ENCODE results near the gene TMEM126B.

The TMEM126B gene

DNA sequence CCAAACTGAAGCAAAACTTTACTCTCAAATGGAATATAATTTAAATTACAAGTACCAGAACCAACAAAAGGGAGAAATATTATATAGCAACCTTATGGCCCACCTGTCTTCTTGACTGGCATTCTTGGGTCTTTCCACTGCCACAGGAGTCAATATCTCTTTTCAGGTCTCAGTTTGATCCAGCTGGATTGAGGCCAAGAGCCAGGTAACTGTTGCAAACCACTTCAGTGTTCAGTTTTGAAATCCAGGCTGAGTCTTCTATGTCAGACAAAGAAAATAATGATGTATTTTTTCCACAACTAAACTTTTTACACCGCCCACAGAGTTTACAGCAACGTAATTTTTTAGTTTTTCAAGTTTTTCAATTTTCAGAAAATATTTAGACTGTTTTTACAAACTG lies 1.9 kb upstream of the TMEM126B start:
- DNase-seq (ENCODE audit: low read depth): no peak
- H3K4me3 ChIP-seq (ENCODE audit: low read length): peak overlapping the region; percentile 75
- TF ChIP-seq, protein P1, sequence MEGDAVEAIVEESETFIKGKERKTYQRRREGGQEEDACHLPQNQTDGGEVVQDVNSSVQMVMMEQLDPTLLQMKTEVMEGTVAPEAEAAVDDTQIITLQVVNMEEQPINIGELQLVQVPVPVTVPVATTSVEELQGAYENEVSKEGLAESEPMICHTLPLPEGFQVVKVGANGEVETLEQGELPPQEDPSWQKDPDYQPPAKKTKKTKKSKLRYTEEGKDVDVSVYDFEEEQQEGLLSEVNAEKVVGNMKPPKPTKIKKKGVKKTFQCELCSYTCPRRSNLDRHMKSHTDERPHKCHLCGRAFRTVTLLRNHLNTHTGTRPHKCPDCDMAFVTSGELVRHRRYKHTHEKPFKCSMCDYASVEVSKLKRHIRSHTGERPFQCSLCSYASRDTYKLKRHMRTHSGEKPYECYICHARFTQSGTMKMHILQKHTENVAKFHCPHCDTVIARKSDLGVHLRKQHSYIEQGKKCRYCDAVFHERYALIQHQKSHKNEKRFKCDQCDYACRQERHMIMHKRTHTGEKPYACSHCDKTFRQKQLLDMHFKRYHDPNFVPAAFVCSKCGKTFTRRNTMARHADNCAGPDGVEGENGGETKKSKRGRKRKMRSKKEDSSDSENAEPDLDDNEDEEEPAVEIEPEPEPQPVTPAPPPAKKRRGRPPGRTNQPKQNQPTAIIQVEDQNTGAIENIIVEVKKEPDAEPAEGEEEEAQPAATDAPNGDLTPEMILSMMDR (conservative IDR thresholded peaks at IDR 0.05; ENCODE audit: low read length): no peak

GRCh38 chr11:85627332-85627997 lies 928 bp upstream of the TMEM126B start, which contains the start of gene DLG2:
Gene DLG2, minus strand, starts transcription at chr11:85627344.
- H3K4me3 ChIP-seq (ENCODE audit: low read length): peak within 1 kb of the TSS; percentile 75
- TF ChIP-seq, protein P1 (conservative IDR thresholded peaks at IDR 0.05; ENCODE audit: low read length): no peak
- peak; percentile 48 for DNase-seq (ENCODE audit: low read depth)

- no peak for DNase-seq (ENCODE audit: low read depth)
- TF ChIP-seq, protein P1 (conservative IDR thresholded peaks at IDR 0.05; ENCODE audit: low read length): no peak
- H3K4me3 ChIP-seq (ENCODE audit: low read length): peak overlapping the region; percentile 75
Measured at GRCh38 chr11:85628771-85629341, 463 bp downstream of the TMEM126B start.

DNA sequence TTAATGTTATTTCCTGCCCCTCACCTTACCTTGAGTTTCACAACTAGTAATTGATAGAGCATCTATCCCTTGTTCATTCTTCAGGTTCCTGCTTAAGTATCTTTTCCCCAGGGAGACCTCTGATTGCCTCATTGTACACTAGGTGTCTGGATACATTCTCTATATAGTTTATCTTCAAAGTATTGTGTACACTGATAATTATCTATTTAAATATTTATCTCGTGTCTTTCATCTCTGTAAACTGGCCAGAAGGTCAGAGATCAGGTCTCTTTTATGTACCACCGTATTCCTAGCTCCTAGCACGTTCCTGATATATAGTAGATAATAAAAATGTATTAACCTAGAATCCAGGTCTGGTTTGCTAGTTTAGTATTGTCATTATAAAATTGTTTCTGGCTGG lies 6.4 kb downstream of the TMEM126B start:
- DNase-seq (ENCODE audit: low read depth): no peak
- H3K4me3 ChIP-seq (ENCODE audit: low read length): no peak overlapping the region
- TF ChIP-seq, protein P1 (conservative IDR thresholded peaks at IDR 0.05; ENCODE audit: low read length): no peak

DNA sequence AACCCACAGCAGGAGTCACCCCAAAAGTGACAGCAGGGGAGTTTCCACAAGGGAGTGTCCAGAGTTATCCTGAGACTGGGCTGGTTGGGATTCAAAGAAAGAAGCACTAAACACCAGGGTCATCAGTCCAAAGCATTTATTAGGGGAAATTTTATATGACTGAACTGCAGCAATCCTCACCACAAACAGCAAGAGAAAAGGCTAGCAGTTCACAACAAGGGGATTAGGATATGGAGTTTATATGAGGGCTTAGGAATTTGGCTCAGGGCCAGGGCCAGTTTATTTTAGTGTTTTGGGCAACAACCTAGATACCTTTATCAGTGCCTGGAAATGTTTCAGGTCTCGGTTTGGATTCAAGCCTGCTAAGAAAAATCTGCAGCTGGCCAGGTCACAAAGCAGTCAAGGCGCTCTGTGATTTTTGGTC lies 14.8 kb downstream of the TMEM126B start:
- TF ChIP-seq, protein P1 (conservative IDR thresholded peaks at IDR 0.05; ENCODE audit: low read length): no peak
- no peak for DNase-seq (ENCODE audit: low read depth)
- no peak overlapping the region for H3K4me3 ChIP-seq (ENCODE audit: low read length)

GRCh38 chr11:85647078-85647477 lies 18.7 kb downstream of the TMEM126B start:
- H3K4me3 ChIP-seq (ENCODE audit: low read length): peak overlapping the region; percentile 92
- no peak for DNase-seq (ENCODE audit: low read depth)
- TF ChIP-seq, protein P1 (conservative IDR thresholded peaks at IDR 0.05; ENCODE audit: low read length): no peak
